HepG2 (cell line): ENCODE data around the gene KISS1R. TPM values are rescaled to one million over a fixed set of nuclear protein-coding genes. Genes with fewer than 3 reads are reported as not detected.

ENCODE experiments used
- CHD2 ChIP-seq: IDR thresholded peaks from 2 replicates; pipeline ENCODE4 v1.6.1; 2011; ENCODE audit warnings: low read depth, low read length, improper control_type of control experiment
- ISX ChIP-seq: sonication (generic); formaldehyde crosslinking; conservative IDR thresholded peaks from 2 replicates; pipeline ENCODE4 v1.5.0; 2020; ENCODE audit warnings: missing genetic modification reagents
- MXD4 ChIP-seq: IDR thresholded peaks from 2 replicates; pipeline ENCODE4 v1.6.1; 2016; ENCODE audit warnings: mild to moderate bottlenecking, missing biosample characterization, missing genetic modification reagents
- SATB2 ChIP-seq: sonication (generic); formaldehyde crosslinking; IDR thresholded peaks from 2 replicates; pipeline ENCODE4 v1.5.0; 2020; ENCODE audit warnings: missing genetic modification reagents
- SIX4 ChIP-seq: sonication (generic); formaldehyde crosslinking; IDR thresholded peaks from 2 replicates; pipeline ENCODE4 v1.4.0; 2020; ENCODE audit warnings: missing genetic modification reagents
- ZFP62 ChIP-seq: sonication (generic); formaldehyde crosslinking; IDR thresholded peaks from 2 replicates; pipeline ENCODE4 v1.4.0; 2020; ENCODE audit warnings: missing genetic modification reagents
- ZNF274 ChIP-seq: sonication (generic); formaldehyde crosslinking; IDR thresholded peaks from 2 replicates; pipeline ENCODE4 v1.5.1; 2020; ENCODE audit warnings: mild to moderate bottlenecking, missing genetic modification reagents
- ZNF598 ChIP-seq: sonication (generic); formaldehyde crosslinking; IDR thresholded peaks from 2 replicates; pipeline ENCODE4 v1.5.1; 2020; ENCODE audit warnings: mild to moderate bottlenecking, missing genetic modification reagents, borderline replicate concordance
- ZNF672 ChIP-seq: sonication (generic); formaldehyde crosslinking; IDR thresholded peaks from 2 replicates; pipeline ENCODE4 v1.8.1; 2022; ENCODE audit warnings: missing genetic modification reagents
- ZNF720 ChIP-seq: sonication (generic); formaldehyde crosslinking; IDR thresholded peaks from 2 replicates; pipeline ENCODE4 v1.4.0; 2020; ENCODE audit warnings: missing genetic modification reagents
- ZNF788 ChIP-seq: sonication (generic); formaldehyde crosslinking; IDR thresholded peaks from 2 replicates; pipeline ENCODE4 v1.5.0; 2020; ENCODE audit warnings: mild to moderate bottlenecking, missing genetic modification reagents, borderline replicate concordance
- polyA plus RNA-seq, 8 experiments: library from polyadenylated mRNA; depleted of rRNA in 3 of 8; stranded (reverse) in 7 of 8; unstranded in 1 of 8; fragments of >200 nt; fragmentation: Illumina TruSeq in 4 of 8; extraction: Trizol in 4 of 8; gene quantifications; 2 replicates each; pipeline versions ENCODE4 v1.2.1 to v1.2.3, GENCODE V29; 2011 to 2016; ENCODE audit warnings: low read depth in 4 of 8, missing spikeins in 1 of 8, mixed read lengths in 1 of 8; ENCODE audit not compliant: insufficient read depth in 1 of 8
- total RNA-seq, 5 experiments: library from RNA; depleted of rRNA; stranded (reverse); fragments of >200 nt; fragmentation: Illumina TruSeq; extraction: Trizol; gene quantifications; 2 replicates each; pipeline ENCODE4 v1.2.3, GENCODE V29; 2016; ENCODE audit warnings: low read depth in 1 of 5
- TF ChIP-seq, protein P1 (sequence below): sonication (generic); formaldehyde crosslinking; IDR thresholded peaks from 2 replicates; pipeline ENCODE4 v1.5.1; 2020; ENCODE audit warnings: missing genetic modification reagents, mild to moderate bottlenecking, borderline replicate concordance
- TF ChIP-seq, protein P2 (sequence below): IDR thresholded peaks from 2 replicates; pipeline ENCODE4 v1.6.1; 2018; ENCODE audit warnings: missing genetic modification reagents, mild to moderate bottlenecking, missing compliant biosample characterization
- TF ChIP-seq, protein P3 (sequence below): IDR thresholded peaks from 2 replicates; pipeline ENCODE4 v1.6.1; 2016; ENCODE audit warnings: control low read depth
- TF ChIP-seq, protein P4 (sequence below): sonication (generic); formaldehyde crosslinking; IDR thresholded peaks from 2 replicates; pipeline ENCODE4 v1.4.0; 2020; ENCODE audit warnings: missing genetic modification reagents, borderline replicate concordance
- TF ChIP-seq, protein P5 (sequence below): sonication (generic); formaldehyde crosslinking; IDR thresholded peaks from 2 replicates; pipeline ENCODE4 v1.8.0; 2022; ENCODE audit warnings: mild to moderate bottlenecking, missing genetic modification reagents, moderate library complexity
- TF ChIP-seq, protein P6 (sequence below): sonication (generic); formaldehyde crosslinking; IDR thresholded peaks from 2 replicates; pipeline ENCODE4 v1.5.0; 2020; ENCODE audit warnings: missing genetic modification reagents, mild to moderate bottlenecking, borderline replicate concordance
- TF ChIP-seq, protein P7 (sequence below): sonication (generic); formaldehyde crosslinking; IDR thresholded peaks from 2 replicates; pipeline ENCODE4 v1.4.0; 2020; ENCODE audit warnings: mild to moderate bottlenecking, low read depth, missing genetic modification reagents

Gene KISS1R
- total and polyA plus RNA-seq, 2 of the 13 experiments (the other 11 are each of a cell fraction or from before 2014, with no cell fraction given), result 1.1 to 10.2 TPM

DNA sequence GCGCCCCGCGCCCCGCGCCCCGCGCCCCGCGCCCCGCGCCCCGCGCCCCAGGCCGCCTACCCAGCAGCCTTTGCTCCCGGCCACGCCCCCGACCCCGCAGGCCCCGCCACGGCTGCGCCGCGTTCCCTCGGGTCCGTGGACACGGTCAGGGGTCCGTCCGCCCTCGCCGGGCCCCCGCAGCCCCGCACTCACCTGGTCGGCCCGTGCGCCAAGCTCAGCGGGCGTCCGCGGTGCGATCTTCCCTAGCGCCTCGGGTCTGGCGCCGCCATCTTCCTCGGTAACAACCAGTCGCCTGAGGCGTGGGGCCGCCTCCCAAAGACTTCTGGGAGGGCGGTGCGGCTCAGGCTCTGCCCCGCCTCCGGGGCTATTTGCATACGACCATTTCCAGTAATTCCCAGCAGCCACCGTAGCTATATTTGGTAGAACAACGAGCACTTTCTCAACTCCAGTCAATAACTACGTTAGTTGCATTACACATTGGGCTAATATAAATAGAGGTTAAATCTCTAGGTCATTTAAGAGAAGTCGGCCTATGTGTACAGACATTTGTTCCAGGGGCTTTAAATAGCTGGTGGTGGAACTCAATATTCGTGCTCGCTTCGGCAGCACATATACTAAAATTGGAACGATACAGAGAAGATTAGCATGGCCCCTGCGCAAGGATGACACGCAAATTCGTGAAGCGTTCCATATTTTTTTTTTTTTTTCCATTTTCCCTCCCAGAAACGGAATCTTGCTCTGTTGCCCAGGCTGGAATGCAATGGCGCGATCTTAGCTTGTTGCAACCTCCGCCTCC, 24.0 kb upstream of the KISS1R start, which contains the start of the genes MED16 and RNU6-9 (continued):
- TF ChIP-seq, protein P1, sequence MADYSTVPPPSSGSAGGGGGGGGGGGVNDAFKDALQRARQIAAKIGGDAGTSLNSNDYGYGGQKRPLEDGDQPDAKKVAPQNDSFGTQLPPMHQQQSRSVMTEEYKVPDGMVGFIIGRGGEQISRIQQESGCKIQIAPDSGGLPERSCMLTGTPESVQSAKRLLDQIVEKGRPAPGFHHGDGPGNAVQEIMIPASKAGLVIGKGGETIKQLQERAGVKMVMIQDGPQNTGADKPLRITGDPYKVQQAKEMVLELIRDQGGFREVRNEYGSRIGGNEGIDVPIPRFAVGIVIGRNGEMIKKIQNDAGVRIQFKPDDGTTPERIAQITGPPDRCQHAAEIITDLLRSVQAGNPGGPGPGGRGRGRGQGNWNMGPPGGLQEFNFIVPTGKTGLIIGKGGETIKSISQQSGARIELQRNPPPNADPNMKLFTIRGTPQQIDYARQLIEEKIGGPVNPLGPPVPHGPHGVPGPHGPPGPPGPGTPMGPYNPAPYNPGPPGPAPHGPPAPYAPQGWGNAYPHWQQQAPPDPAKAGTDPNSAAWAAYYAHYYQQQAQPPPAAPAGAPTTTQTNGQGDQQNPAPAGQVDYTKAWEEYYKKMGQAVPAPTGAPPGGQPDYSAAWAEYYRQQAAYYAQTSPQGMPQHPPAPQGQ (CRISPR knock-in tag), result no peak
- TF ChIP-seq SIX4 (CRISPR knock-in tag), result no peak
- TF ChIP-seq MXD4, result no peak
- no peak for TF ChIP-seq CHD2
- TF ChIP-seq ZNF274 (CRISPR knock-in tag), result no peak
- TF ChIP-seq ZNF788, result peak; percentile 46; the same call in 1 of the 2 replicates
- no peak for TF ChIP-seq ZNF720
- TF ChIP-seq, protein P2, sequence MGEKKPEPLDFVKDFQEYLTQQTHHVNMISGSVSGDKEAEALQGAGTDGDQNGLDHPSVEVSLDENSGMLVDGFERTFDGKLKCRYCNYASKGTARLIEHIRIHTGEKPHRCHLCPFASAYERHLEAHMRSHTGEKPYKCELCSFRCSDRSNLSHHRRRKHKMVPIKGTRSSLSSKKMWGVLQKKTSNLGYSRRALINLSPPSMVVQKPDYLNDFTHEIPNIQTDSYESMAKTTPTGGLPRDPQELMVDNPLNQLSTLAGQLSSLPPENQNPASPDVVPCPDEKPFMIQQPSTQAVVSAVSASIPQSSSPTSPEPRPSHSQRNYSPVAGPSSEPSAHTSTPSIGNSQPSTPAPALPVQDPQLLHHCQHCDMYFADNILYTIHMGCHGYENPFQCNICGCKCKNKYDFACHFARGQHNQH, result no peak
- TF ChIP-seq SATB2 (CRISPR knock-in tag), result peak; percentile 66; the same call in 1 of the 2 replicates
- TF ChIP-seq ZFP62 (CRISPR knock-in tag), result no peak
- TF ChIP-seq, protein P3, sequence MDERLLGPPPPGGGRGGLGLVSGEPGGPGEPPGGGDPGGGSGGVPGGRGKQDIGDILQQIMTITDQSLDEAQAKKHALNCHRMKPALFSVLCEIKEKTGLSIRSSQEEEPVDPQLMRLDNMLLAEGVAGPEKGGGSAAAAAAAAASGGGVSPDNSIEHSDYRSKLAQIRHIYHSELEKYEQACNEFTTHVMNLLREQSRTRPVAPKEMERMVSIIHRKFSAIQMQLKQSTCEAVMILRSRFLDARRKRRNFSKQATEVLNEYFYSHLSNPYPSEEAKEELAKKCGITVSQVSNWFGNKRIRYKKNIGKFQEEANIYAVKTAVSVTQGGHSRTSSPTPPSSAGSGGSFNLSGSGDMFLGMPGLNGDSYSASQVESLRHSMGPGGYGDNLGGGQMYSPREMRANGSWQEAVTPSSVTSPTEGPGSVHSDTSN (CRISPR knock-in tag), result no peak
- TF ChIP-seq, protein P4, sequence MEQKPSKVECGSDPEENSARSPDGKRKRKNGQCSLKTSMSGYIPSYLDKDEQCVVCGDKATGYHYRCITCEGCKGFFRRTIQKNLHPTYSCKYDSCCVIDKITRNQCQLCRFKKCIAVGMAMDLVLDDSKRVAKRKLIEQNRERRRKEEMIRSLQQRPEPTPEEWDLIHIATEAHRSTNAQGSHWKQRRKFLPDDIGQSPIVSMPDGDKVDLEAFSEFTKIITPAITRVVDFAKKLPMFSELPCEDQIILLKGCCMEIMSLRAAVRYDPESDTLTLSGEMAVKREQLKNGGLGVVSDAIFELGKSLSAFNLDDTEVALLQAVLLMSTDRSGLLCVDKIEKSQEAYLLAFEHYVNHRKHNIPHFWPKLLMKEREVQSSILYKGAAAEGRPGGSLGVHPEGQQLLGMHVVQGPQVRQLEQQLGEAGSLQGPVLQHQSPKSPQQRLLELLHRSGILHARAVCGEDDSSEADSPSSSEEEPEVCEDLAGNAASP (CRISPR knock-in tag), result no peak
- TF ChIP-seq, protein P5, sequence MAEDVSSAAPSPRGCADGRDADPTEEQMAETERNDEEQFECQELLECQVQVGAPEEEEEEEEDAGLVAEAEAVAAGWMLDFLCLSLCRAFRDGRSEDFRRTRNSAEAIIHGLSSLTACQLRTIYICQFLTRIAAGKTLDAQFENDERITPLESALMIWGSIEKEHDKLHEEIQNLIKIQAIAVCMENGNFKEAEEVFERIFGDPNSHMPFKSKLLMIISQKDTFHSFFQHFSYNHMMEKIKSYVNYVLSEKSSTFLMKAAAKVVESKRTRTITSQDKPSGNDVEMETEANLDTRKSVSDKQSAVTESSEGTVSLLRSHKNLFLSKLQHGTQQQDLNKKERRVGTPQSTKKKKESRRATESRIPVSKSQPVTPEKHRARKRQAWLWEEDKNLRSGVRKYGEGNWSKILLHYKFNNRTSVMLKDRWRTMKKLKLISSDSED (CRISPR knock-in tag), result no peak
- TF ChIP-seq, protein P6, sequence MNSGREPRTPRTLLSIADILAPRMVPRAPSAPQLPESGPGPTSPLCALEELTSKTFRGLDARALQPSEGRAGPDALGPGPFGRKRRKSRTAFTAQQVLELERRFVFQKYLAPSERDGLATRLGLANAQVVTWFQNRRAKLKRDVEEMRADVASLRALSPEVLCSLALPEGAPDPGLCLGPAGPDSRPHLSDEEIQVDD, result no peak
- TF ChIP-seq, protein P7, sequence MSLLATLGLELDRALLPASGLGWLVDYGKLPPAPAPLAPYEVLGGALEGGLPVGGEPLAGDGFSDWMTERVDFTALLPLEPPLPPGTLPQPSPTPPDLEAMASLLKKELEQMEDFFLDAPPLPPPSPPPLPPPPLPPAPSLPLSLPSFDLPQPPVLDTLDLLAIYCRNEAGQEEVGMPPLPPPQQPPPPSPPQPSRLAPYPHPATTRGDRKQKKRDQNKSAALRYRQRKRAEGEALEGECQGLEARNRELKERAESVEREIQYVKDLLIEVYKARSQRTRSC (CRISPR knock-in tag), result no peak
- TF ChIP-seq ZNF672 (CRISPR knock-in tag), result no peak
- TF ChIP-seq ISX (CRISPR knock-in tag), result no peak
- TF ChIP-seq ZNF598, result no peak
